ENCODE results near the gene BIRC7.

The BIRC7 gene

GRCh38 chr20:63212393-63212730, 23.3 kb upstream of the BIRC7 start:
- Histone ChIP-seq H3K4me3 (ENCODE audit: low read depth, low read length) (no peak overlapping the region), H3K36me3 (ENCODE audit: control insufficient read depth, insufficient read depth, low read length) (peaks cover 51% of the 10 kb centered on the region), H3K4me1 (ENCODE audit: control insufficient read depth, insufficient read depth, low read length) (peaks cover 14% of the 10 kb centered on the region), H3K27me3 (ENCODE audit: control insufficient read depth, insufficient read depth, low read length) (no peaks in the 10 kb centered on the region), H3K9ac (ENCODE audit: low read depth, low read length) (no peak overlapping the region), H3K9me3 (ENCODE audit: control insufficient read depth, insufficient read depth, low read length) (no peaks in the 10 kb centered on the region)

DNA sequence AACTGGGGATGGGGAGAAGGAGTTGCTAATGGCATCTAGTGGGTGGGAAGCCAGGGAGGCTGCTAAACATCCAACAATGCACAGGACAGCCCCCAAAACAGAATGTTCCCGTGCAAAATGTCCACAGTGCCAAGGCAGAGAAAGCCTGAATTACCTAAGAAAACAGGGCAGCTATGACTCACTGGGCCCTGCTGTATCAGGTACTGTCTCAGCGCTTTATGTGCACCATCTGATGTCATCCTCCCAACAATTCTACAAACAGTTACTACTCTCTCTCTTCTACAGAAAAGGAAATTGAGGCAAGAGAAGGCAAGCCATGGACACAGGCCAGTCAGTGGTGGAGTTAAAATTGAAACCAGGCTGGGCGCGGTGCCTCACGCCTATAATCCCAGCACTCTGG, 22.9 kb upstream of the BIRC7 start:
- Histone ChIP-seq H3K9ac (ENCODE audit: low read depth, low read length) (no peak overlapping the region), H3K27me3 (ENCODE audit: control insufficient read depth, insufficient read depth, low read length) (no peaks in the 10 kb centered on the region), H3K36me3 (ENCODE audit: control insufficient read depth, insufficient read depth, low read length) (peaks cover 47% of the 10 kb centered on the region)

GRCh38 chr20:63214514-63214913, 21.2 kb upstream of the BIRC7 start:
- Histone ChIP-seq H3K9me3 (ENCODE audit: control insufficient read depth, insufficient read depth, low read length) (no peaks in the 10 kb centered on the region), H3K27me3 (ENCODE audit: control insufficient read depth, insufficient read depth, low read length) (no peaks in the 10 kb centered on the region), H3K36me3 (ENCODE audit: control insufficient read depth, insufficient read depth, low read length) (peaks cover 35% of the 10 kb centered on the region), H3K9ac (ENCODE audit: low read depth, low read length) (no peak overlapping the region), H3K4me3 (ENCODE audit: low read depth, low read length) (peak overlapping the region; percentile 94), H3K4me1 (ENCODE audit: control insufficient read depth, insufficient read depth, low read length) (peaks cover 14% of the 10 kb centered on the region)

More for the DNA sequence above, 22.9 kb upstream of the BIRC7 start:
- H3K4me3 ChIP-seq (ENCODE audit: low read depth, low read length), result no peak overlapping the region
- peaks cover 14% of the 10 kb centered on the region for H3K4me1 ChIP-seq (ENCODE audit: control insufficient read depth, insufficient read depth, low read length)
- H3K9me3 ChIP-seq (ENCODE audit: control insufficient read depth, insufficient read depth, low read length), result no peaks in the 10 kb centered on the region

DNA sequence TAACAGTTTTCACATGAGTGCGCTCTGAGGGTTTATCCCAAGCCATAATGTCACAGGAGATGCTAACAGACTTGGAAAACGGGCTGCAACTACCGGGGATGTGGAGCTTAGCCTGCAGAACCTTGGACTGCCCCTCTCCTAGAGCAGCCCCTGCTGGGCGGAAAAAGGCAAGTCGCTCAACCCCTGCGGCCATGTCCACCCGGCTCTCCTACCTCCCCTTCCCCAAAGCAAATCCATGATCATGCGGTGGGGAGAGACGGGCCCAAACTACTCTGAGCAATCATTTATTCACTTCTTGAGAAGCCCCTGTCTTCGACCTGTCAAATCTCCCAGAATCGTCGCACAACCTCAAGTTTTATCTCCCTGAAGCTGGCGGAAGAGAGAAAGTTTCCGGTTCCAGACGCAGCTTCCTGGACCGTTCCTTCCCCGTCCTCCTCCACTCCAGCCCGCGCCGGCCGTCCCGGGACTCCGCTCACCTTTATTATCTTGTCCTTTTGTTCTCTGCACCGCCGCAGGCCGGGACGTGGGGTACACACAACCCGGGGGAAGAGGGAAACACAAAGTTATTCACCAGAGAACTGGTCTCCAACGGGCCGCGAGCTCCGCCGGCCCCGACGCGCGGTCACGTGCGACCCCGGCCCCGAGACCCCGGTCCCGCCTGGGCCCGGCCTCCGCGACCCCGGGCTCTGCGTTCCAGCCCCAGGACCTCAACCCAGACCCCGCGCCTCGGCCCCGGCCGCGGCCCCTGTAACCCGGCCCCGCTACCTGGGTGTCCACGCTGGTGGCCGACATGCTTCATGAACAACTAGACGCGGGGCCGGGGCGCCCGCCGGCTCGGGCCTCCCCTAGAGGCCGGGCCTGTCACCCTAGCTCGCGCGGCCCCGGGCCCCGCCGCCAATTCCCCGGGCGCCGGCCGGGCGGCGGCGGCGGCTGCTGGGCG, 20.3 kb upstream of the BIRC7 start:
- Histone ChIP-seq H3K4me1 (ENCODE audit: control insufficient read depth, insufficient read depth, low read length) (peaks cover 14% of the 10 kb centered on the region), H3K9ac (ENCODE audit: low read depth, low read length) (peak overlapping the region; percentile 88), H3K4me3 (ENCODE audit: low read depth, low read length) (peak overlapping the region; percentile 94), H3K27me3 (ENCODE audit: control insufficient read depth, insufficient read depth, low read length) (no peaks in the 10 kb centered on the region), H3K9me3 (ENCODE audit: control insufficient read depth, insufficient read depth, low read length) (no peaks in the 10 kb centered on the region), H3K36me3 (ENCODE audit: control insufficient read depth, insufficient read depth, low read length) (peaks cover 27% of the 10 kb centered on the region)

DNA sequence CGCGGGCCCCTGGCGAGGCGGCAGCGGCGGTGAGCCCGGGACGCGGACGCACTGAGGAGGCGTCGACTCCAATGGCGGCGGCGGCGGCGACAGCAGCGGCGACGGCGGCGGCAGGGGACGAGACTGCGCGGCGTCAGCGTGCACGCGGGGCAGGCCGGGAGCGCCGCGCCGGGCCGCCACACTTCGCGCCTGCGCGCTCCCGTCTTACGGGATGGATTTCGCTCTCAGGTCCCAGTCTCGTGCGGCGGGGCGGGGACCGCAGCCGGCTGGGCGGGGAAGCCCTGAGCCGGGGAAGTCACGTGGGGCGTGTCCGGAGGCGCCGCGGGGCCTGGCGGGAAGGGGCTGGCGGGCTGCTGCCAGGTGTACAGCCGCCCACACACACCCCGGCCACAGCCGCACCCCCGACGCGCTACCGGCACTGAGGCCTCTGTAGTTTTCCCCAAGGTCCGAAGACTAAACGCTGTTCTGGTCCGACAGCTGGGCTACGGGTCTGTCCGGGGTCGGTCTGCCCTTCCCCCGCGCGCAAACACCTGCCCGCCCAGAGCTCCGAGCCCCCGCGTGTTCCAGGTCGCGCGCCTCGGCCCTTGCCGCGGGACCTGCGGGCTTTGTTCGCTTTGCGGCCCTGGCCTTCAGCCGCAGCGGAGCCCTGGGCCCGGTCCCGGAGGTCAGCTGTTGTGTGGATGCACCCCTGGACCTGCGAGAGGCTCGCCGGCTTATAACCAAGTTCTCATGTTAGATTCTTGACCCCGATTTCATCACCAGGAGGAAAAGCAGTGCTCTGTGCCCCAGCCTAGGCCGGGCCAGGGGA, 19.5 kb upstream of the BIRC7 start, which contains the start of gene YTHDF1:
TSS of gene YTHDF1 (minus strand) at position 91 of the 808 bp plus-strand sequence. CDS start 239 bp downstream, outside the sequence.
- Histone ChIP-seq H3K36me3 (ENCODE audit: control insufficient read depth, insufficient read depth, low read length) (peaks cover 22% of the 10 kb centered on the region), H3K4me3 (ENCODE audit: low read depth, low read length) (peak within 1 kb of the TSS; percentile 94), H3K4me1 (ENCODE audit: control insufficient read depth, insufficient read depth, low read length) (peaks cover 14% of the 10 kb centered on the region)

DNA sequence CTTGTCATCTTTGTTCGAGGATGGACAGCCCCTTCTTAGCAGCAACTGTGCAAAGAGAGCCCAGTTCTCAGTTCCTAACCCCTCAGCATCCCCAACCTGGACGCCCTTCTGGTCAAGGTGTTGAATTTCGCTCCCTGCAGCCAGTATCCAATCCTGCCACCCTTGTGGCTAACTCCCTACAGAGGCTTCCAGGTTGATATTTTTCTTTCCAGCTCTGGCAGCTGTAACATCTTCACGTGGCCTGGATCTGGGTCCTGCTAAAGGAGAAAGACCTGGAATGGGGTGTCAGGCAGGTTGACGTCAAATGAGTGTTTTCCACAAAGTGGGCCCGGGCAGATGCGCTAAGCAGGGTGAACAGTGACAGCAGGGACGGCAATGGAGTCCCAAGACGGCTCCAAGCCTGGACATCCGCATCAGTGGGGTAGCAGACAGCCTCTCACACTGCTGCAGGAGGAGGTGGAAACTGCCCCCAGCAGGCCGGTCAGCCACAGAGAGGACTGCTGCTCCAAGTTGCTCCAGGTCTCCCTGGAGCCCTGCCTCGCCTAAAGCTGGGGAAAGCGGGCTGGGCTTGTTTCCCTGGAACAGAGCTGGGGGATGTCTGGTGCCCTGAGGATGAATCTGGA, 18.7 kb upstream of the BIRC7 start:
- Histone ChIP-seq H3K4me3 (ENCODE audit: low read depth, low read length) (peak overlapping the region; percentile 61), H3K36me3 (ENCODE audit: control insufficient read depth, insufficient read depth, low read length) (peaks cover 17% of the 10 kb centered on the region), H3K4me1 (ENCODE audit: control insufficient read depth, insufficient read depth, low read length) (peaks cover 14% of the 10 kb centered on the region), H3K9ac (ENCODE audit: low read depth, low read length) (peak overlapping the region; percentile 83), H3K27me3 (ENCODE audit: control insufficient read depth, insufficient read depth, low read length) (no peaks in the 10 kb centered on the region), H3K9me3 (ENCODE audit: control insufficient read depth, insufficient read depth, low read length) (no peaks in the 10 kb centered on the region)

More for the DNA sequence above, 19.5 kb upstream of the BIRC7 start, which contains the start of gene YTHDF1:
- no peaks in the 10 kb centered on the region for H3K9me3 ChIP-seq (ENCODE audit: control insufficient read depth, insufficient read depth, low read length)
- H3K9ac ChIP-seq (ENCODE audit: low read depth, low read length), result peak within 1 kb of the TSS; percentile 88
- no peaks in the 10 kb centered on the region for H3K27me3 ChIP-seq (ENCODE audit: control insufficient read depth, insufficient read depth, low read length)

- no peaks in the 10 kb centered on the region for H3K27me3 ChIP-seq (ENCODE audit: control insufficient read depth, insufficient read depth, low read length)
- H3K36me3 ChIP-seq (ENCODE audit: control insufficient read depth, insufficient read depth, low read length), result peaks cover 10% of the 10 kb centered on the region
- H3K9ac ChIP-seq (ENCODE audit: low read depth, low read length), result no peak overlapping the region
- peaks cover 10% of the 10 kb centered on the region for H3K4me1 ChIP-seq (ENCODE audit: control insufficient read depth, insufficient read depth, low read length)
- no peaks in the 10 kb centered on the region for H3K9me3 ChIP-seq (ENCODE audit: control insufficient read depth, insufficient read depth, low read length)
- H3K4me3 ChIP-seq (ENCODE audit: low read depth, low read length), result no peak overlapping the region
These were observed 18.0 kb upstream of the BIRC7 start for GRCh38 chr20:63217706-63218105.

- no peaks in the 10 kb centered on the region for H3K9me3 ChIP-seq (ENCODE audit: control insufficient read depth, insufficient read depth, low read length)
- no peaks in the 10 kb centered on the region for H3K36me3 ChIP-seq (ENCODE audit: control insufficient read depth, insufficient read depth, low read length)
- no peak overlapping the region for H3K4me3 ChIP-seq (ENCODE audit: low read depth, low read length)
- H3K9ac ChIP-seq (ENCODE audit: low read depth, low read length), result no peak overlapping the region
- no peaks in the 10 kb centered on the region for H3K27me3 ChIP-seq (ENCODE audit: control insufficient read depth, insufficient read depth, low read length)
- peaks cover 7% of the 10 kb centered on the region for H3K4me1 ChIP-seq (ENCODE audit: control insufficient read depth, insufficient read depth, low read length)
These were observed 16.8 kb upstream of the BIRC7 start for GRCh38 chr20:63218701-63219446.

DNA sequence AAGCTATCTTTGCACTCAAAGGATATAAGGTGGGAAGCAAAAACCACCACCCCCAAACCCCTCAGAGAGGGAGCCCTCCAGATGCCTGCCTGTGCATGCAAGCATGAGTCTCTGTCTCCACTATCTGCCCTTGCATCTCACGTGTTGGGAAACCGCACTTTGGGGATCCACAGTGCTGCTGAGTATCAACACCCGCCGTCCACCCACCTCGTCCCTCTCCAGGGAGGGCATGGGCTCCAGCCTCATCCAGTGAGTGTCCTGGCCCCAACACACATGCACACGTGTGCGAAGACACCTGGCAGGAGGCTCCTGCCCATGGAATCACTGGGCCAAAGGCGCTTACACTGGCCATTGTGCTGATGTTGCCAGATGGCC, 16.3 kb upstream of the BIRC7 start:
- Histone ChIP-seq H3K4me1 (ENCODE audit: control insufficient read depth, insufficient read depth, low read length) (peaks cover 7% of the 10 kb centered on the region), H3K9ac (ENCODE audit: low read depth, low read length) (no peak overlapping the region), H3K36me3 (ENCODE audit: control insufficient read depth, insufficient read depth, low read length) (no peaks in the 10 kb centered on the region), H3K27me3 (ENCODE audit: control insufficient read depth, insufficient read depth, low read length) (no peaks in the 10 kb centered on the region), H3K4me3 (ENCODE audit: low read depth, low read length) (no peak overlapping the region), H3K9me3 (ENCODE audit: control insufficient read depth, insufficient read depth, low read length) (no peaks in the 10 kb centered on the region)

DNA sequence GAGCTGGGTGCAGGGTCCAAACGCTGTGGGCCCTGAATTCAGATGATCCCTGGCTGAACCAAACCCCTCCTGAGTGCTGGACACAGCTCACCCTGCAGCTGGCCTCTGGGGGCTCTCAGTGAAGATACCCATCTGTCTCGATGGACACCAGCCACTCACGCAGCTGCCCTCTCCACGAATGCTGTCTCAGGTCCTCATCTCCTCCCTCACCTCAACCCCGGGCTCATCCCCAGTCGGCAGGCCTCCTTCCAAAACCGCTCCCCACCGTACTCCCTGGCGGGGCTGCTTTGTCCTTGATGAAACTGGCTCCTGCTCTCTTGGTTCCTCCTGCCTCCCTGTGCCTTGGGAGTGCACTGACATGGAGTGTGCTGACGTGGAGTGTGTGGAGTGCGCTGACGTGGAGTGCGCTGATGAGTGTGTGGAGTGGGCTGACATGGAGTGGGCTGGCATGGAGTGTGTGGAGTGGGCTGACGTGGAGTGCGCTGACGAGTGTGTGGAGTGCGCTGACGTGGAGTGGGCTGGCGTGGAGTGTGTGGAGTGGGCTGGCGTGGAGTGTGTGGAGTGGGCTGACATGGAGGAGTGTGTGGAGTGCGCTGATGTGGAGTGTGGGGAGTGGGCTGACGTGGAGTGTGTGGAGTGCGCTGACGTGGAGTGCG, 15.7 kb upstream of the BIRC7 start:
- no peaks in the 10 kb centered on the region for H3K36me3 ChIP-seq (ENCODE audit: control insufficient read depth, insufficient read depth, low read length)
- H3K9ac ChIP-seq (ENCODE audit: low read depth, low read length), result no peak overlapping the region
- H3K4me3 ChIP-seq (ENCODE audit: low read depth, low read length), result no peak overlapping the region
- no peaks in the 10 kb centered on the region for H3K9me3 ChIP-seq (ENCODE audit: control insufficient read depth, insufficient read depth, low read length)
- peaks cover 4% of the 10 kb centered on the region for H3K4me1 ChIP-seq (ENCODE audit: control insufficient read depth, insufficient read depth, low read length)
- H3K27me3 ChIP-seq (ENCODE audit: control insufficient read depth, insufficient read depth, low read length), result no peaks in the 10 kb centered on the region
